NCI-H146 treated with DMSO at 0.1 percent for 48 hours (cell line): ENCODE results near the gene NEUROG2.

Experiments
- DNase-seq: peaks from one replicate; lab custom pipeline; 2025; ENCODE audit not compliant: unreplicated experiment; lab: John Stamatoyannopoulos, UW

NEUROG2 gene

GRCh38 chr4:112521123-112522023 lies 5.4 kb upstream of the NEUROG2 start:
- DNase-seq, result no peak

DNA sequence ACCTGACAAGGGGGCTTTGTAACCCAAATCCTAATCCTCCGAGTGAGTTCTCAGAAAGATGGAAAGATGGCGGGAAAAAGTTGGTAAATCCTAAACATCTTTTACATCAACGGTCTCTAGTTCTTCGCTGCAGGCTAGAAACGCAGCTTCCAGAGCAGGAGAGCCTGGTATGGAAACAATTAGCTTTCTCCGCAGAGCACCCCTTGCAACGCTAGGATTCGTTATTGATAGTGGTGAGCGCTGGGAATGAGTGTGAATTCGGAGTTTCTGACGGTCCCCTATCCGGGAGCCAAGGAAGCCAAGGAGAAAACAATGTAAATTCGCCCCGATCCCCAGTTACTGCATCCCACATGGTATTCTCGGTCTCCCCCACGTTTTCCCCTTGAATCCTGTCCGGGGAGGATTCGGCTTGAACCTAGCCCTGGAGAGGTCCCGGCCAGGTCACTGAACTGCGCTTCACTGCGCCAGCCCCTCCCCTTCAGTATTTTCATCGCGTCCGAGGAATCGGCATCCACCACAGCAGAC lies 4.7 kb upstream of the NEUROG2 start:
- DNase-seq, result no peak

DNA sequence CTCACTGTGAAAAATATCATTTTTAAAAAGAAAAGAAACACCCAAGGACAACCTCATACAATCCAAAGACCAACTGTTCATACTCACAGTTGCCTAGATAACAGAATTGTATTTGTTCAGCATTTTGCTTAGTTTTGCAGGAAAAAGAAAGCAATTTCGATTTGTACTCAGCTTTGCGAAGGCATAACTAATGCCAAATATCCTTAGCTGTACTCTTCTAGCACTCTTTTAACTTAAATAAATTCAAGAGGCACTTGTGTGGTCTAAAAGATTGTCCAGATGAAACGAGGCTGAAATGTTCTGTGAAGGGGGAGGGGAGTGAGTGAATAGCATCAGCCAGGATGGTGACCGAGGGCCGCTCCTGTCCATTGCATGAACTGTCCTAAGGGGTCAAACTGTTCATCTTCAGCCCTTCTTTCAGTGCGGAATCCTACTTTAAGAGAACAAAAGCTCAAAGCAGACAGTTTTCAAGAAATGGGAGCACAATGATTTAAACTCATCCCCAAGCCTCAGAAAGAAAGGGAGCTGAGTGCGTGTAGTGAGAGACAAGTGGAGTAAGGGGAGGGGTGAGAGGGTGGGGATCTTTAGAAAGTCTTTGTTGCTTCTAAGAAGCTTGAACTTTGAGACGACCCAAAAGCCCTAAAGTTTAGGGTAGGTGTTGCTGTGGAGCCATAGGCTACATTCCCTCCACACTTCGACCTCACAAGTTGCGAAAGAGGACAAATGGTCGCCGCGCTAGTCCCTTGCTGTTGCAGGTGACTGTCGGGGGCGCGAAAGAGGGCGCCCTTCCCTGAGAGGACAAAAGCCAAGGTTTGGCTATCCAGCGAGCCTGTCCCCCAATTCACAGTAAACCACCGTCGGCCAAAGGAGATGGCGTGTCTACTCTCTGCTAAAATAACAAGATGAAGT lies 4.0 kb upstream of the NEUROG2 start:
- DNase-seq, result no peak

DNA sequence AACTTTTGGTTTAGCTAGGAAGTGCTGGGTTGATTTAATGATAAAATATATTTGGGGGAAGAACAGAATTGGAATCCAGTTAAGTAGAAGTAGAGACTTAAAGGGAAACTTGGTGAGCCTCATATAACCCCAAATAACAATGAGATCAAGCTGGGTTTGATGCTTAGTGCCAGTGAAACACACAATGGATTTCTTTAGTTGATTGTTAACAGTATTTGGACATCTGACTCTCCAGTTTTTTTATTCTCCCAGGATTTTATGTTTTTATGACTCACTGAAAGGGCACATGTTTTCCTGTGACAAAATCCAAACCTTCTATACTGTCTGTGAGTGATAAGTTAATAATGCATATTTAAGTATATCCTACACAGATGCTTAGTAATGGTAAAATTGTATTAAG lies 2.7 kb upstream of the NEUROG2 start:
- DNase-seq, result no peak

DNA sequence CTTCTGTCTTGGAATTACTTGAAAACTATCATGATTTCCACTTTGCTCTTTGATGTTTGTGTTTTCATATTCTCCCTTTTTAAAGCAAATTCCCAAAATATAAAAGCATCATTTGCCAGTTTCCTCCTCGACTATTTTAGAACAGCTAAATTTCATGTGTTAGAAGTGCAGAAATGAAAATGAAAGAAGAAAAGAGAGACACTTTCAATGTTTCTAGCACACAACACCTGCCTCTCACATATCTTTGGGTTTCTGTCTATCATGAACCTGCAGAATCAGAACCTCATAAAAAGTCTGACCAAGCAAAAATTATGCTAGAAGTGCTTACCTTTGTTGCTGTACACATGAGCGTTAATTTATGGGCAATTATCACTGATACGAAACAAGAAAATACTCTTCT lies 1.9 kb upstream of the NEUROG2 start:
- DNase-seq, result no peak

DNA sequence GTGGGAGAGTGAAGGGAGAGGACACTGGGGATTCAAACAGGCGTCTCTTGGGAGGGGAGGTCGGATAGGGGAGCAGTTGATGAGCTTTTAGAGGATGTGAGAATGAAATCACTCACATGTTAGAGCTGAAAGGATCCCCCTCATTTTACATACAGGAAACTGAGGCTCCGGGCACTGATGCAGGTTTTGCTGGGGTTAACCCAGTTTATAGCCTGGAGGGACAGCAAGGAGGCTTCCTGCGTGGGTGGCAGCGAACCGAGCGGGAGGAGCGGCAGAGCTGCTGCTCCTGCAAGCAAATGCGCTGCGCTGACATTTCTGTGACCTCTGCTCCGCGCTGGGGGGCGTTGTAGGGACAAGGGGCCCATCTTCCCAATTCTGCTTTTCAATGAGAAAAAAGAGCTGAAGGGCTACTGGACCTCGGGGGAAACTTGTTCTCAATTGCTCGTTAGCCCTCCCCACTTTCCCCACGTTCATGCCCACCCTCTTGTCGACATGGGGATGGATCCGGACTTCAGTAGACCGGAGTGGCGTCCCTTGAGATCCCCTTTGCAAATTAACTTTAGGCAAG lies 1.2 kb upstream of the NEUROG2 start:
- DNase-seq, result no peak

GRCh38 chr4:112516471-112517066 lies 589 bp upstream of the NEUROG2 start:
- peak; percentile 17 for DNase-seq

DNA sequence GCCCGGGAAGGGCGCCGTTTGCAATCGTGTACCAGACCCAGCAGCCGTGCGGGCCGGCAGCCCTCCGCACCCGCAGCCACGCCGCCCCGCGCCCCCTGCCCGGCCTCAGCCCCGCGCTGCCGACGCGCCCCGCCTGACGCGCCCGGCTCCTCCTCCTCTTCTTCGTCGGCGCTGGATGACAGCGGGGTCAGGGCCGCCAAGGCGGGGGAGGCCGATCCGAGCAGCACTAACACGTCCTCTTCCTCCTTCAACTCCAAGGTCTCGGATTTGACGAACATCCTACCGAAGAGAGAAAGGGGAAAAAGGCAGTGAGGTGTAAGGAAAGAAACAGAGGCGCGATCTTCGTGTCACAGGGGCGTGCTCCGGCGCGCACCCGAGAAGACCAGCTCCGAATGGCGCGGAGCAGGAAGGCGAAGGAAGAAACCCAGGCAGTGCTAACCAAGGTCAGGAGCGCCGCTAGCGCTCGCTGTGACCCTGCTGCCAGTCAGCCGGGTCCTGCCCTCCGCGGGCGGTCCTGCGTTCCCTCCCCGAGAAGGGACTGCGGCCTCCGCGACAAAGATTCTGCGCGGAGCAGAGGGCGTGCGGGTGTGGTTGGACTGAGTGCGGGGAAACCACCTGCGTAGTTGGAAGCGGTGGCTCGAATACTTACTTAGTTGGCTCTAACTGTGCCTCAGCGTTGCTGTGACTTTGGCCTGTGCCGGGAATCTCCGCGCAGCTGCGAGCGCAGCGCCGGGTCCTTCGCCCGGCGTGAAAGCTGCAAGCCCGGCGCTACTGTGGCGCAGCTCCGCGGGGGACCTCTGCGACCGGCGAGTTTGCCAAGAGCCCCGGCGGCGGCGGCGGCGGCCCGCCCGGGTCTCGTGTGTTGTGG lies 548 bp downstream of the NEUROG2 start:
- no peak for DNase-seq

GRCh38 chr4:112514647-112515197 lies 1.3 kb downstream of the NEUROG2 start:
- DNase-seq, result no peak

DNA sequence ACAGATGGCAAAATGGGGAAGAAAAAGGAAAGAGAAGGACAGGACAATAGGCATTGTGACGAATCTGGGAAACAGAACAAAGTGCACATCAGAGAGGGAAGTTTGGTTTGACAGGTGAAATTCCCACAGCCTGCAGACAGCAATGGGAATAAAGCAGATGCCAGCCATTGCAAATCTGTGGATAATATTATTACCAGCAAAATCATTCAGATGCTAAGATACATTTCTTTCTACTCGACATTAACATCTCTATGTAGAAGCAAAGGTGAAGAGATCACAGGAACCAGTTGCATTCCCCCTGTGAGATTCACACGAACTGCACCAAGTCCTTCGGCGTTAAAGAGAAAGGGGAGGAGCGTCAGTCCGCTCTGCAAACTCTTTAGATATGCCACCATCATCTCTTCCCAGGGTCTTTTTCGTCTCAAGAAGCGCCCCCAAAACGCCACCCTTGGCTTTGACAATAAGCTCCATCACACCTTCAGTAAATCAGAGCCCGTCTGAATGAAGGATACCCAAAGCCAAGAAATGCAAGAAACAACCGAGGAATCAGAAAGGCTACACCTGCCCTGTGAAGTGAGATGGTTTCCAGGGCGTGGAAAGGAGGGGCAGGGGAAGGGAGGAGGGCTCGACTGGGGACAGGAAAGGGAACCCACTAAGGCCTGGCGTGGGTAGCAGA lies 1.9 kb downstream of the NEUROG2 start:
- DNase-seq, result no peak

DNA sequence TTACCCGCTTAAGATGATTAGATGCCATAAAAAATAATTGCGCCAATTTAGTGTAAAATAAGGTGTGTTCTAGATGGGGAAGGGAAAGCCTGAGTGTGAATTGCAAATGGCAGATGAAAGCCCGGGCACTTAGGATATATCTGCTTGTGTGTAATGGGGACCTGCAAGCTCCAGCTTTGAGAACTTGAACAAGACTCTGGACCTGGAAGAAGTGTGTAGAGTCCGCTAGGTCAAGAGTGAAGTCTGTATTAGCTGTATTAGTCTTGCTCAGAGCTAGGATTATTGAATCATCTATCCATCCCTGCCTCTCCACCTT lies 4.2 kb downstream of the NEUROG2 start:
- DNase-seq, result no peak

DNA sequence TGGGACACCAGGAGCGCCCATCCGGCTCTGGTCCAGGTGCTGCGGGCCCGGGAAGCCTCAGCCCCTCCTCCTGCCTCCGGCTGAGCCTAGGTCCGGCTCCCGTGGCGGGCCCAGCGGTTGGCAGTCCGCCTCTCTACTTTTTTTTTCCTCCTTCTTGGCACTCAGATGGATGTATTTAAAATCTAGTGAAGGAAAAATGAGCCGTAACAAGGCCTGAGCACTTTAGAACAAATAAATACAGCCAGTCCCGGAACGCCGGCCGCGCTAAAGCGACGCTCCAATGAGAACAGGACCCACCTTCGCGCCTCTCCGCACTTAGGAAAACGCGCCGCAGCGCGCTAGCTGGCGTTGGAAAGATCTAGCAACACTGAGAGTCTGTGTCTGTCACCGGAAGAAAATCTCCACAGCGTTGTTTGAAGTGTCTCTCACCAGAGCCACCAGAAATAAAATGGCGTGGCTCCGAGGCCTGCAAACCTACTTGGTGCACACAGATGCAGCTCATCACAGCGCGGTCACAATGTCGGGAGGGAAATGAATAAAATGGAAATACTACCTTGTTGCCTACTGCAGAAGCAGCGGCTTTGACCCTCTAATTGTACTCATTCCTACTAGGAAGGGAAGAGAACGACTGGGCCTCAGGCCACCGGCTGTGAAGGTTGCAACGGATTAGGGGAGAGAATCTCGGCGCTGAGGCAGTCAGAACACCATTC lies 4.7 kb downstream of the NEUROG2 start:
- no peak for DNase-seq

- no peak for DNase-seq
Observed at GRCh38 chr4:112510291-112511092, 5.5 kb downstream of the NEUROG2 start.

- DNase-seq, result no peak
Observed at GRCh38 chr4:112509243-112510141, 6.5 kb downstream of the NEUROG2 start.

- DNase-seq, result no peak
Observed at GRCh38 chr4:112508356-112508755, 7.6 kb downstream of the NEUROG2 start.

GRCh38 chr4:112504807-112505206 lies 11.2 kb downstream of the NEUROG2 start:
- no peak for DNase-seq

DNA sequence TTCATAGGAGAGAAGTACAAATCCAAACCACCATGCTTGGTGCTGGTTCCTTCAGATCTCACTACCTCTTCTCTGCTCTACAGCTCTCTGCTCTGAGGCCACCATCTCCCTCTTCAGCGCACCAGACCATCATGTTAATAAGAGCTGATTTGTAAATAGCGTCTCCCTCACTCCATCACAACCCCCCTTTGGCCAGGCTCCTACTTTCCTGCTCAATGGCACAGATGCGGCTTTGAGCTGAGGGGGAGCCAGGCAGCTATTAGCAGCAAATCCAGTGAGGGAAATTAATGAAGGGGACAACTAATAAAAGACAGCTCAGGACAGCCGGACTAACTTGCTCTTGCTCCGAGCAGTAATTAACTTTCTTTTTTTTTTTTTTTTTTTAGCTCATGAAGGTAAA lies 13.1 kb downstream of the NEUROG2 start:
- DNase-seq, result no peak
